AG04450 (cell line): Measurements from ENCODE around the gene JPH4. TPM values are rescaled to one million over a fixed set of nuclear protein-coding genes. Genes with fewer than 3 reads are reported as not detected.
"Not testable (repeated sequence)": the region's sequence is repeated elsewhere in the genome, so short reads cannot be mapped to it uniquely, and the experiment has no call there.

Experiments used
- CTCF ChIA-PET: fragments of 300-600, 350-600 bp; formaldehyde crosslinking; extraction: SDS; loops from one replicate; lab custom pipeline; 2022; ENCODE audit warnings: antibody characterized with exemption, inconsistent platforms; lab: Charles Lee
- POLR2A ChIA-PET: fragments of 350-600 bp; formaldehyde crosslinking; extraction: SDS; loops from one replicate; lab custom pipeline; 2021; ENCODE audit warnings: antibody characterized with exemption, inconsistent platforms; lab: Yijun Ruan, JAX
- DNase-seq: peaks from one replicate; pipeline ENCODE4 v3.0.0-alpha.2; 2011; ENCODE audit warnings: low read depth, low spot score
- H3K27ac ChIP-seq: one replicate; pipeline ENCODE4 v1.5.1; 2012; ENCODE audit warnings: low read depth, low read length, control low read depth
- H3K27me3 ChIP-seq: one replicate; pipeline ENCODE4 v1.6.0; 2012; ENCODE audit warnings: low read length; ENCODE audit not compliant: control insufficient read depth, insufficient read depth
- H3K4me3 ChIP-seq: 2 replicates; pipeline ENCODE4 v1.5.1; 2011; ENCODE audit warnings: mild to moderate bottlenecking, low read depth, low read length, control low read depth
- H3K9me3 ChIP-seq: 2 replicates; pipeline ENCODE4 v1.5.1; 2012; ENCODE audit warnings: low read length; ENCODE audit not compliant: control insufficient read depth, insufficient read depth
- polyA plus RNA-seq: library from polyadenylated mRNA; depleted of rRNA; stranded (reverse); fragments of >200 nt; gene quantifications from 2 replicates; pipeline ENCODE4 v1.2.3, GENCODE V29; 2011
- TF ChIP-seq, protein P1 (sequence below): IDR thresholded peaks from 2 replicates; pipeline ENCODE4 v1.5.1; 2011; ENCODE audit warnings: low read depth, low read length, control low read depth, inconsistent platforms

The JPH4 gene
- polyA plus RNA-seq, 1 experiment, result not detected

DNA sequence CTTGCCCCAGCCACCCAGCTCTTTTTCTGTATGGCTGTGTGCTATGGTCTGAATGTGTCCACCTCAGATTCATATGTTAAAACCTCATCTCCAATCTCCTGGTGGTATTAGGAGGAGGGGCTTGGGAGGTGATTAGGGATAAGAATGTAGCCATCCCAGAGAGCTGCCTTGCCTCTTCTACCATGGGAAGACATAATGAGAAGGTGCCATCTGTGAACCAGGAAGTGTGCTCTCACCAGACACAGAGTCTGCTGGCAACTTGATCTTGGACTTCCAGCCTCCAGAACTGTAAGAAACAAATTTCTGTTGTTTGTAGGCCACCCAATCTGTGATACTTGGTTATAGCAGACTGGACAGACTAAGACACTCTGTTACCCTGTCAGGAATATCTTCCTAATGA is 22.8 kb upstream of the JPH4 start:
- no peak overlapping the region for H3K4me3 ChIP-seq
- no peaks in the 10 kb centered on the region for H3K9me3 ChIP-seq
- no peak overlapping the region for H3K27ac ChIP-seq
- H3K27me3 ChIP-seq, result peaks cover 3% of the 10 kb centered on the region
- ChIA-PET POLR2A (no interaction called here), CTCF (interaction anchor here (1.2 to 1.7 kb wide), 3 partner anchors 30 to 309 kb away, joined by 3 to 5 read pairs (median 4); no protein-coding TSS in a partner anchor)
- TF ChIP-seq, protein P1, sequence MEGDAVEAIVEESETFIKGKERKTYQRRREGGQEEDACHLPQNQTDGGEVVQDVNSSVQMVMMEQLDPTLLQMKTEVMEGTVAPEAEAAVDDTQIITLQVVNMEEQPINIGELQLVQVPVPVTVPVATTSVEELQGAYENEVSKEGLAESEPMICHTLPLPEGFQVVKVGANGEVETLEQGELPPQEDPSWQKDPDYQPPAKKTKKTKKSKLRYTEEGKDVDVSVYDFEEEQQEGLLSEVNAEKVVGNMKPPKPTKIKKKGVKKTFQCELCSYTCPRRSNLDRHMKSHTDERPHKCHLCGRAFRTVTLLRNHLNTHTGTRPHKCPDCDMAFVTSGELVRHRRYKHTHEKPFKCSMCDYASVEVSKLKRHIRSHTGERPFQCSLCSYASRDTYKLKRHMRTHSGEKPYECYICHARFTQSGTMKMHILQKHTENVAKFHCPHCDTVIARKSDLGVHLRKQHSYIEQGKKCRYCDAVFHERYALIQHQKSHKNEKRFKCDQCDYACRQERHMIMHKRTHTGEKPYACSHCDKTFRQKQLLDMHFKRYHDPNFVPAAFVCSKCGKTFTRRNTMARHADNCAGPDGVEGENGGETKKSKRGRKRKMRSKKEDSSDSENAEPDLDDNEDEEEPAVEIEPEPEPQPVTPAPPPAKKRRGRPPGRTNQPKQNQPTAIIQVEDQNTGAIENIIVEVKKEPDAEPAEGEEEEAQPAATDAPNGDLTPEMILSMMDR, result no peak
- no peak for DNase-seq

DNA sequence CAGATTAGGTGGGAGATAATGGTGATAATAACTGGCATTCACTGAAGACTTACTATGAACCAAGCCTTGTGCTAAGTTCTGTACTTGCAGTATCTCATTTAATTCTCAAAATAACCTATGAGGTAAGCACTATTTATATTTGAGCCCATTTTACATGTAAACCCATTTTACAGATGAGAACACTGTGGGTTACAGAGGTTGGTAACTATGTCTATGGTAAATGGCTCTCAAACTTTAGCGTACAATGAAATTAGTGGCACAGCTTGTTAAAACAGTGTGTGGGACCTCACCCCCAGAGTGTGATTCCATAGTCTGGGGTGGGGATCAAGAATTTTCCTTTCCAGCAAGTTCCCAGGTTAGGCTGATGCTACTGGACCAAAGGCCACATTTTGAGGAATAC is 22.2 kb upstream of the JPH4 start:
- POLR2A ChIA-PET, result no interaction called here
- CTCF ChIA-PET, result interaction anchor here (1.0 to 1.4 kb wide), 4 partner anchors 12 to 310 kb away, joined by 3 to 5 read pairs (median 4); no protein-coding TSS in a partner anchor
- Histone ChIP-seq H3K9me3 (no peaks in the 10 kb centered on the region), H3K4me3 (no peak overlapping the region), H3K27me3 (peaks cover 3% of the 10 kb centered on the region), H3K27ac (no peak overlapping the region)
- DNase-seq, result no peak
- TF ChIP-seq, protein P1, result no peak

DNA sequence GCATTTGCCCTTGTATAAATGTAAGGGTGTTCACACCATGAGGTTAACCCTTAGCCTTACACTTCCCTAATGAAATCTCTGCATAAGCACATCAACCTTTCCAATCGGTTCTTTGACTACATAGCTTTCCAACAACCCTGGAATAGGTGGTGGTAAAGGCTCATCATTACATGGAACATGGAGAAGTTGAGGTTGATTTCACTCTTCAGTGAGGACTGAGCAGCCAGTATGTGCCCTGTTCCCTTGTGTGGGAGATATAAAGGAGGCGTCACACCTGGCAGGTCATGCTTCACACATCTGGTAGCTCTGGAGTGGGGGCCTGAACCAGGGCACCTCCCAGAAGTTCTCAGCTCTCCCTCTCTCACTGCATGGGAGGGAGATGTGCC is 21.7 kb upstream of the JPH4 start:
- H3K9me3 ChIP-seq, result no peaks in the 10 kb centered on the region
- H3K27ac ChIP-seq, result no peak overlapping the region
- ChIA-PET CTCF (interaction anchor here (1.0 to 1.4 kb wide), 3 partner anchors 12 to 310 kb away, joined by 3 to 5 read pairs (median 4); no protein-coding TSS in a partner anchor), POLR2A (no interaction called here)
- TF ChIP-seq, protein P1, result no peak
- peaks cover 3% of the 10 kb centered on the region for H3K27me3 ChIP-seq
- H3K4me3 ChIP-seq, result no peak overlapping the region
- DNase-seq, result no peak

DNA sequence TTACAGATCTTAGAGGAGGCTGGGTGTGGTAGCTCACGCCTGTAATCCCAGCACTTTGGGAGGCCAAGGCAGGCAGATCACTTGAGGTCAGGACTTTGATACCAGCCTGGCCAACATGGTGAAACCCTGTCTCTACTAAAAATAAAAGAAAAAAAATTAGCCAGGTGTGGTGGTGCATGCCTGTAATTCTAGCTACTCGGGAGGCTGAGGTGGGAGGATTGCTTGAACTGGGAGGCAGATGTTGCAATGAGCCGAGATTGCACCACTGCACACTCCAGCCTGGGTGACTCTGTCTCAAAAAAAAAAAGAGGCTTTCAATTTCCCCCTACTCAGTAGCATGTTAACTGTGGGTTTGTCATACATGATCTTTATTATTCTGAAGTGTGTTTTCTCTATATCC is 15.6 kb upstream of the JPH4 start:
- H3K27me3 ChIP-seq, CTCF ChIA-PET, DNase-seq, POLR2A ChIA-PET, H3K27ac ChIP-seq, H3K4me3 ChIP-seq, H3K9me3 ChIP-seq: not testable (repeated sequence)

DNA sequence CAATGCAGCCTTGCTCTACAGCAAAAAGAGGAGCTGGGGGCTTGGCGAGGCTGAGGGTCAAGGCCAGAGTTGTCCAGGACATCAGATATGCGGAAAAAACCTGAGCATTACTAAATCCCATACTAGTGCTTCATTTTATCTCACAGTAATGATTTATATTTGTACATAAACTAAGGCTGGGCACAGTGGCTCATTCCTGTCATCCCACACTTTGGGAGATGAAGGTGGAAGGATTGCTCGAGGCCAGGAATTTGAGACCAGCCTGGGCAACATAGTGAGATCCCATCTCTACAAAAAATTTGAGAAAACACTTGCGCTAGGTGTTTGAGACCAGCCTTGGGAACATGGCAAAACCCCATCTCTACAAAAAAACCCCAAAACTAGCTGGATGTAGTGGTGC is 11.6 kb upstream of the JPH4 start:
- Histone ChIP-seq H3K4me3 (no peak overlapping the region), H3K27me3 (no peaks in the 10 kb centered on the region), H3K27ac (no peak overlapping the region), H3K9me3 (no peaks in the 10 kb centered on the region)
- DNase-seq, result no peak
- ChIA-PET CTCF (interaction anchor here (0.7 to 3.9 kb wide), 3 partner anchors 42 to 321 kb away, joined by 4 to 56 read pairs (median 11); no protein-coding TSS in a partner anchor), POLR2A (no interaction called here)
- TF ChIP-seq, protein P1, result no peak
